ENCODE data around the gene PLA2G10. TPM values are rescaled to one million over a fixed set of nuclear protein-coding genes. Genes with fewer than 3 reads are reported as not detected.

The PLA2G10 gene
- total RNA-seq, 1 donor from 2014 or later: not detected

DNA sequence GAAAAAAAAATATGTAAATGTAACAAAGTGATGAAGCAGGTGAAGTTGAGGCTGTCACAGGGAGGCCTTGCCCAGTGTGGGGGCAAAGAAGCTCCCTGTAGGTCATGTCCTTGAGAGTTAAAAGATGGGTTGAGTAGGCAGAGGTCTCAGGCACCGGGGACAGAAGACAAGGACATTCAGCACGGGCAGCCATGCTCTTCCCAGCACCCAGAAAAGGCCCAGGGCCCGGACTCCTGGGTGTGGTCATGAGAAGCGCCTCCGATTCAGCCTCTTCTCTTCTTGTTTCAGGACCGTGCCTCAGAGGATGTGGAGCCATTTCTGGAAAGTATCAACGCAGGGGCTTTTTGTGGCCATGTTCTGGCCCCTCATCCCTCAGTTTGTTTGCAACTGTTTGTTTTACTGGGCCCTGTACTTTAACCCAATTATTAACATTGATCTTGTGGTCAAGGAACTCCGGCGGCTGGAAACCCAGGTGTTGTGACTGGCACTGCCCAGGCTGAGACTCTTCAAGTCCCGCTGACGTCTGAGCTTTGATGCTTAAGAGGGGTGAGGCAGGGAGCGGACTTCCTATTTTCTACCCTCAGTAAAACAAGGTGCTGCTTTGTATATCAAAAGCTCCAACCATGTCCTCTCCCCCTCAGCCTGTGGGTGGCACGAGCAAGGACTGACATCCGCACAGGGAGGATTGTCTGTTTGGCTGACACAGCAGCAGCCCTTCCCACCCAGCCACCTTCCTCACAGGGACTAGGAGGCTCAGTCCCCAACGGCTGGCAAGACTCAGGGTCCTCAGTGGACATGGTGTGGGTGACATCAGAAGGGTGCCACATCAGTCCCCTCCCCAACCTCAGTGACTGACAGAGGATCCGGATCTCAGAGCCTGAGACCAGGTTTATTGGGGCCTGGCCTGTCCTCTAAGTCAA is 26.5 kb downstream of the PLA2G10 start:
- intact Hi-C loops (cut with micrococcal nuclease): no loop called here

DNA sequence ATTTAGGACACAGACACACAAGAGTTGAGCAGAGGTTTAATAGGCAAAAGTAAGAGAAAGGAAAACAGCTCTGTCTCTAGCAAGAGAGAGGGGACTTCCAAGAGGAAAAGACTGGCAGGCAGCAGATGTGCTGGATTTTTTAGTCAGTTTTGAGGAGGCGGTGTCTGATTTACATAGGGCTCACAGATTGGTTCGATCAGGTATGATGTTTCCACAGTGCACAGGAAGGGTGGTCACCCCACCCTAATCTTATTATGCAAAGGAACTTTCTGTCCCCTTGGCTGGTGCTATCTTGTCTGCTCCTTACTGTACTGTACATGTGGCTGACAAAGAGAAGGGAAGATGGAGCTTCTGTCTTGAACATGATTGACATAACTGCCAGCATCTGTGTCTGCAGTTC is 36.0 kb downstream of the PLA2G10 start:
- intact Hi-C loops (cut with micrococcal nuclease): no loop called here

GRCh38 chr16:14652726-14653125 is 41.4 kb downstream of the PLA2G10 start:
- intact Hi-C loops (cut with micrococcal nuclease): no loop called here

DNA sequence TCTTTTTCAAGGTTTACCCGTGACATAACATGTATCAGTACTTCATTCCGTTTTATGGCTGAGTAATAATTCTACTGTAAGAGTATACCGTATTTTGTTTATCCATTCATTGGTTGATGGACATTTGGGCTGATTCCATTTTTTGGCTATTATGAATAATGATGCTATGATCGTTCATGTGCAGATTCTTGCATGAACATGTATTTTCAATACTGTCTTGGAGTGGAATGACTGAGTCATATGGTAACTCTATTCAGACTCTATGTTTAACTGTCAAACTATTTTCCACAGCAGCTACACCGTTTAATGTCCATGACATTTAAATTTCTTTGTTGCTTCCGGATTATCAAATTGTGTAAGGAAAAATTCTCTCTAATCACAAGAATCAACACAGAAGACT is 43.5 kb downstream of the PLA2G10 start:
- intact Hi-C loops (cut with micrococcal nuclease): no loop called here

- intact Hi-C loops (cut with micrococcal nuclease): no loop called here
Observed at GRCh38 chr16:14649816-14650215, 44.3 kb downstream of the PLA2G10 start.

DNA sequence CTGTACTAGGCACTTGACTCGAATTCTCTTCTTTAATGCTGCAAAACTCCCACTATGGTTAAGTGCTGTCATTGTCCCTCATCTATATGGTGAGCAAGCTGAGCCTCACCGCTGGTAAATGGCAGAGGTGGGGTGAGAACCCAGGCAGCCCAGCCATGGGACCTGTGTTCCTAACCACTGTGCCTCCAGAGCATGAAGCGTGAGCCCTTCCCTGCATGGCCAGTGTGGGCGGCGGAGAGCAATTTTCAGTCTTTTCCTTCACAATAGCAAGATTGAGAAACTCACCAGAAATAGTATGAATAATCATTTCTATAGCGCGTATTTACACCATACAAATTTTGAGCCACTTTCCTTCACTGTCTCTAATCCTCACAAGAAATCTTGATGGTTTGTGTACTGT is 52.2 kb downstream of the PLA2G10 start:
- intact Hi-C loops (cut with micrococcal nuclease): no loop called here

DNA sequence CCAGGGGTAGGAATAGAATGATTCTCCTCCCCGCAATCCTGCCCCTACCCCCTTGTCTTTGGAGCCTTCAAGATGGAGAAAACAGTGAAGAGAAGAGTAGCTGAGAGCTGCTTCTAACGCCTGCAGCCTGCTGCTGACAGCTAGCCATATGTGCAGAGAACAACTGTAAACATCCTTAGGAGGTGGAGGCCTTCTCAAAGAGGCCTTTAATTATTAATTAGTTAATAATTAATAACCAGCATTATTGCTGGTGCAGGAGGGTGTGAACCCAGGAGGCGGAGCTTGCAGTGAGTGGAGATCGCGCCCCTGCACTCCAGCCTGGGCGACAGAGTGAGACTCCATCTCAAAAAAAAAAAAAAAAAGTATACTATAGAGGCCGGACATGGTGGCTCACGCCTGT is 52.9 kb downstream of the PLA2G10 start:
- intact Hi-C loops (cut with micrococcal nuclease): no loop called here

DNA sequence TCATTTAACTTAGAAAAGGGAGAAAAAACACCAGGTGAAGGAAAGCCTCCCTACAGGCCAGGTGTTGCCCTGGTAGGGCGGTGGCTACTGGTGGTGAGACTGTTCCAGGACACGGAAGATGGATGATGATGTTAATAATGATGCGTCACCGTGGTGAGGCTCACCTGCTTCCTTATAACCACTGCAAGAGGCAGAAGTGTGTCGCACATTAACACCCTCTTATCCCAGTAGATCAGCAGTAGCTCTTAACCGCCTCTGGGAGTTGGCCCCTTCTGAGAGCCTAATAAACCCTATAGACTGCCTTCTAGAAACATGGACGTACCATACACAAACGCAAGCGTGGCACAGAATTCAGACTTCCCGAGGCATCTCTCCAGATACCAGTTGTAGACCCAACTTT is 53.6 kb downstream of the PLA2G10 start:
- intact Hi-C loops (cut with micrococcal nuclease): no loop called here

GRCh38 chr16:14636951-14637240 is 57.2 kb downstream of the PLA2G10 start:
- intact Hi-C loops (cut with micrococcal nuclease): loop anchor here (10.0 kb wide), 1 partner anchor 338 kb away; the partner anchor contains the start of gene PDXDC1

DNA sequence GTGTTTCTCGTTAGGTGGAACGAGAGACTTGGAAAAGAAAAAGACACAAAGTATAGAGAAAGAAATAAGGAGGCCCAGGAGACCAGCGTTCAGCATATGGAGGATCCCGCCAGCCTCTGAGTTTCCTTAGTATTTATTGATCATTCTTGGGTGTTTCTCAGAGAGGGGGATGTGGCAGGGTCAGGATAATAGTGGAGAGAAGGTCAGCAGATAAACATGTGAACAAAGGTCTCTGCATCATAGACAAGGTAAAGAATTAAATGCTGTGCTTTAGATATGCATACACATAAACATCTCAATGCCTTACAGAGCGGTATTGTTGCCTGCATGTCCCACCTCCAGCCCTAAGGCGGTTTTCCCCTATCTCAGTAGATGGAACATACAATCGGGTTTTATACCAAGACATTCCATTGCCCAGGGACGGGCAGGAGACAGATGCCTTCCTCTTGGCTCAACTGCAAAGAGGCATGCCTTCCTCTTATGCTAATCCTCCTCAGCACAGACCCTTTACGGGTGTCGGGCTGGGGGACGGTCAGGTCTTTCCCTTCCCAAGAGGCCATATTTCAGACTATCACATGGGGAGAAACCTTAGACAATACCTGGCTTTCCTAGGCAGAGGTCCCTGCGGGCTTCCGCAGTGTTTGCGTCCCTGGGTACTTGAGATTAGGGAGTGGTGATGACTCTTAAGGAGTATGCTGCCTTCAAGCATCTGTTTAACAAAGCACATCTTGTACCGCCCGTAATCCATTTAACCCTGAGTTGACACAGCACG is 57.7 kb downstream of the PLA2G10 start:
- intact Hi-C loops (cut with micrococcal nuclease): loop anchor here (10.0 kb wide), 1 partner anchor 338 kb away; the partner anchor contains the start of gene PDXDC1

DNA sequence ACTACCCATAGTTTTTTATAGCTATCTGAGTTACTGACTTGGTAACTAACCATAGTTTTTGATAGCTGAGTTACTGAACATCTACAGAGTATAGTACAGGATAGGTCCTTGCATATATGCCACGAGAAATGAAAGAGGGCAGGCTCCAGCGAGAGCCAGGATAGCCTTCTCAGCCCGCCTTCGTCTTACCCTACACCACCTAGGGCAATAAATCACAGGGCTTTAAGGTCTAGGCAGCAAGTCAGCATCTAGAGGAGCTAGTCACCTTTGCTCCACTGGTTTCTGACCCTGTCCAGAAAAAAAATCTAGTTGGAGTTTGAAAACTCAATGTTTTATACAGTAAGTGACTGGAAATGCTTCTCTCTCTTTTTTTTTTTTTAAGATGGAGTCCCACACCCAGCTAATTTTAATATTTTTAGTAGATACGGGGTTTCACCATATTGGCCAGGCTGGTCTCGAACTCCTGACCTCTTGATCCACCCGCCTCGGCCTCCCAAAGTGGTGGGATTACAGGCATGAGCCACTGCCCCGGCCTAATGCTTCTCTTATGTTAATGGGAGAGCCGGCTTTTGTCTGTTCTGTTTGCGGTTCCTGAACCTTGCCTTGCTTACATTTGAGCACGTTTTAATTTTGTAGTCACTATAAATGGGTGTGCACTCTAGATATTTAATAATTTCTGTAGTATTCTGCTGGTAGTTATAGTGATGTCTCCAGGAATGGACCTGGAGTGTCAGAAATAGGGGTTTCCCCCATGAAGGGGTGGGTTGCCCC is 58.5 kb downstream of the PLA2G10 start:
- intact Hi-C loops (cut with micrococcal nuclease): loop anchor here (10.0 kb wide), 1 partner anchor 339 kb away; the partner anchor contains the start of gene PDXDC1

DNA sequence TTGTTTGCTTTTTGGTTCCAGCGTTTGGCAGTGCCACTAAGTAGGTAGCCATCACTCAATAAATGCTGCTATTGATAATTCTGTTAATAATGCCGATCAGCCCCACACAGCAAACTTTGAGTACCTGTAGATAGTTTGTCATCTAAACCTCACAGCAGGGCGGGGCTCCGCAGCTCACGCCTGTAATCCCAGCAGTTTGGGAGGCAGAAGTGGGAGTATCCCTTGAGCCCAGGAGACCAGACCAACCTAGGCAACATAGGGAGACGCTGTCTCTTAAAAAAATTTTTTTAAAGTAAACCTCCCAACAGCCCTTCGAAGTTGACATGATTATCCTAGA is 59.8 kb downstream of the PLA2G10 start:
- intact Hi-C loops (cut with micrococcal nuclease): loop anchor here (1.0 to 10.0 kb wide), 4 partner anchors 340 to 458 kb away; partner anchors contain the start of genes PDXDC1 and RRN3

DNA sequence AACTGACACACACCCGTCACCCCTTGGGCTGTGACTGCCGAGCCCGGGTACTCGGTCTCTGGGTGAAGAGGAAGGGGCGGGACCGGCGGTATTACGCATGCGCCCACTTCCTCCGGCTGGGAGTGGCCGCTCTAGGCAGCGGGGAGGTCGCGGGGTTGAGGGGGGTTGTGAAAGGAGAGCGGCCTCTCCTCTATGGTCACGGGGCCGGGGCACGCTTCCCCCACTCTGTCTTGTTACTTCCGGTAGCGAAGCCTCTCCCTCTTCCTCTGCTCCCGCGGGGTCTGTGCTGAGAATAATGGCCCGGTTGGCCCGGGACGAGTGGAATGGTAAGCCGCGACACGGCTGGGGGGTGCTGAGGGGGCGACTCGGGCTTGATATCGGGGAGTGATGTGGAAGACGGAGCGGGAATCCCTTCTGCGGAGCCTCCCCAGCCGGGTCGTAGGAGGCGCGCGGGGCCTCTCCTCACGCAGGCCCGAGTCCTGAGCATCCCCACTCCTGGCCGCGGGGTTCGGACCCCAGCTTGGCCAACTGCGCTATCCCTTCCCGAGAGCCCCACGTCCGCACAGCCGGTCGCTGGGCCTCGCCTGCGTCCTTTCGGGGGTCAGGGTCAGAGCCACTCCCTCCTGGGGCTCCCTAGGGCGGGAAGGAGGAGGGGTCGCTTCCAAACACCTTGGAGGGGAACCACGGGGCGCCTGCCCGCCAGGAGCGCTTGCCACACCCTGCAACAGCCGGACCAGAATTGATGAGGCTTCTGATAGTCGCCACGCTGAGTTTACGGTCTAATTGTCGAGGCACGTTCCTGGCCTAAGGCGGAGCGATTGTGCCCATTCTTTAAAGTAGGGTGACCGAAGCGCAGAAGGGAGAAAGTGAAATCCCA is 61.2 kb downstream of the PLA2G10 start, which contains the start of gene BFAR:
Gene BFAR, plus strand, starts transcription at position 259 of the 877 bp plus-strand sequence. CDS start 11,396 bp downstream, outside the sequence.
- intact Hi-C loops (cut with micrococcal nuclease): loop anchor here (1.0 to 10.0 kb wide), 5 partner anchors 279 to 713 kb away; partner anchors contain the start of genes ERCC4, PDXDC1 and RRN3

DNA sequence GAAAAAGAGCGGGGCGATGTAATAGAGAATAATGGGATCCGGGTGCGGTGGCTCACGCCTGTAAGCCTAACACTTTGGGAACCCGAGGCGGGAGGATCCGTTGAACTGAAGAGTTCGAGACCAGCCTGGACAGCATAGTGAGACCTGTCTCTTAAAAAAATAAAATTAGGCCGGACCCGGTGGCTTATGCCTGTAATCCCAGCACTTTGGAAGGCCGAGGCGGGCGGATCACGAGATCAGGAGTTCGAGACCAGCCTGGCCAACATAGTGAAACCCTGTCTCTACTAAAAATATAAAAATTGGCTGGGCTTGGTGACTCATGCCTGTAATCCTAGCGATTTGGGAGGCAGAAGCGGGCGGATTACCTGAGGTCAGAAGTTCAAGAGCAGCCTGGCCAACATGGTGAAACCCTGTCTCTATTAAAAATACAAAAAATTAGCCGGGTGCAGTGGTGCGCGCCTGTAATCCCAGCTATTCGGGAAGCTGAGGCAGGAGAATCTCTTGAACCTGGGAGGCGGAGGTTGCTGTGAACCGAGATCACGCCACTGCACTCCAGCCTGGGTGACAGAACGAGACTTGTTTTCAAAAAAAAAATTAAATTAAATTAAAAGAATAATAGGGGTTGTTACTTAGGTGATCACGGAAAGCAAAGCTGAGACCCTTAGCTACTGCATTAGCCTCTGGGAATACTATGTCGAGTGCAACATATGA is 63.3 kb downstream of the PLA2G10 start:
- intact Hi-C loops (cut with micrococcal nuclease): loop anchor here (1.0 to 10.0 kb wide), 7 partner anchors 344 to 960 kb away; partner anchors contain the start of genes MRTFB, NTAN1, PDXDC1 and RRN3

DNA sequence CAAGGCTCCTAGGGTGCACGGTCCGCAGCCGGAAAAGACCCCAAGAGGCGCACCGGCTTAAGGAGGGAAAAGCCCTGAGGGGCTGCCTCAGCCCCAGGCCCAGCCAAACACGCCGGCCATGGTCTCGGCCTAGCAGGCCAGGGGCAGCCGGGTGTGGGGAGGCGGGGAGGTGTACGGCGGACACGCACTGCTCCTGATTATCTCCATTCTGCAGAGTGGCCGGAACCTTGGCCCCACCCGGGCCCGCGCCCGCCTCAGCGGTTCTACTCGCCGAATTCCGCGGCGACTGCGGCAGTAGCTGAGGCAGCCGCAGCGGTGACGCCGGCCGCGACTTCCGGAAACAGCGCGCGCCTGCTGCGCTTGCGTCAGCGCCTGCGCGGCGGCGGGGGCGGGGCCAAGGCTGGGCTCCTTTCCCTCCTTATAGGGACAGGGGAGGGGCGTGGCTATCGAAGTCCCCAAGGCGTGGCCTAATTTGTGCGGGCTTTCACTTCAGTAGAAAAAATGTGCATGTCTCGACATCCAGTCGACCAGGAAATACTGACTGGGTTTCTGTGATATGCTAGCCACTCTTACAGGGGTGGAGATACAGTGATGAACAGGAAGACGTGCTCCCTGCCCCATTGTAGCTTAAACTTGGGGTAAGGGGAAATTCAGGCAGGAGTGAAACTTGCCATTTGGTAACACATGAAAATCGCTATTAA is 64.0 kb downstream of the PLA2G10 start, which contains the start of gene PARN:
Gene PARN, minus strand, starts transcription at position 342 of the 701 bp plus-strand sequence. Its CDS starts 135 bp downstream, at position 207.
- intact Hi-C loops (cut with micrococcal nuclease): loop anchor here (1.0 to 10.0 kb wide), 8 partner anchors 345 to 1828 kb away; partner anchors contain the start of genes CPPED1, MRTFB, NTAN1 and PDXDC1

- intact Hi-C loops (cut with micrococcal nuclease): loop anchor here (5.0 kb wide), 1 partner anchor 1827 kb away; the partner anchor contains the start of gene CPPED1
Observed at GRCh38 chr16:14629612-14629918, 64.5 kb downstream of the PLA2G10 start.

DNA sequence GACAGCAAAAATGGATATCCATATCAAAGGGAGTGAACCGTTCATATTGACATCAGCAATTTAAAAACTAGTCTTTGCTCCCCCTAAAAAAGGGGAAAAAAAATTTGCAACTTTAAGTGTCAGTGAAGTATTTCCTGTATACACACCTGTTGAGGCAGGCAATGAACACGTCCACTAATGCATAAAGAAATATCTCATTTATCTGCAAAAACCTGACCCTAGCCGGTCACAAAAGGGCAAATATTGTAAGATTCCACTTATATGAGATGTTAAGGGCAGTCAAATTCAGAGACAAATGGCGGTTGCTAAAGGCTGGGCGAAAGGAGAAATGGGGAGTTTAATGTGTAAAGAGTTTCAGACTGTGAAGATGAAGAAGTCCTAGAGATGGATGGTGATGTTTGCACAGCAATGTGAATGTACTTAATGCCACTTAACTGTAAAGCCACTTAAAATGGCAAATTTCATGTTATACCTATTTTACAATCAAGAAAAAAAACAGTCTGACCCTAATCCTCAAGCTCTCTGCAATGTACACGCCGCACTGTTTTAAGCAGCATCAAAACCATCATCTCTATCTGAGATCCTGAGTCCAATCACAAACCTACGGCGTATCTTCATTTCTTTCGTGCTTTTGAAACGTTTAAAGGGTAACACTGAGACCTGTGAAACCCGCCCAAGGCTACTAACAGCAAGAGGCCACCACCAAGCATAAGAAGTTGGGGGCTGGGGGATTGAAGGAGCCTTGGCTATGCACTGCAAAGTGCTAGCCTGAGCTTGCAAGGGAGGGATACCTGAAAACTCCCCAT is 65.1 kb downstream of the PLA2G10 start:
- intact Hi-C loops (cut with micrococcal nuclease): loop anchor here (5.0 kb wide), 1 partner anchor 1827 kb away; the partner anchor contains the start of gene CPPED1

- intact Hi-C loops (cut with micrococcal nuclease): loop anchor here (5.0 kb wide), 1 partner anchor 1825 kb away; the partner anchor contains the start of gene CPPED1
Observed at GRCh38 chr16:14627078-14627477, 67.0 kb downstream of the PLA2G10 start.

All from T-helper 1 cell treated with Interleukin-12 subunit alpha and Interleukin-12 subunit beta and Interleukin-4 antibody, amounts not matched to agents 30 ng/mL and 1 ng/mL, for 36 hours (primary cell).